Left cardiac atrium (tissue), 4 donors: ENCODE results near the gene KATNBL1. TPM values are rescaled to one million over a fixed set of nuclear protein-coding genes. Genes with fewer than 3 reads are reported as not detected.

Source experiments
- ATAC-seq, 2 donors: fragments of 200-7000 bp; cut with Tn5 transposase; one replicate each; pipeline ENCODE4 v1.9.1; 2020; ENCODE audit warnings: mild to moderate bottlenecking in 2 of 2, moderate library complexity in 2 of 2
- DNase-seq: peaks from one replicate; pipeline ENCODE4 v3.0.0-alpha.2; 2020
- intact Hi-C, 2 donors: fragments of 100-400 bp; cut with DNase I; formaldehyde crosslinking; loops; one replicate each; pipeline versions ENCODE4 v1.14.1 to v1.15.1; 2022 to 2023
- long read RNA-seq: library from polyadenylated mRNA; unstranded; transcript quantifications from one replicate; pipeline ENCODE4 v2.0.0, GENCODE V29; 2021
- total RNA-seq, 2 donors: library from RNA; stranded (reverse); fragmentation: NEBNext Ultra II Directional; extraction: Animal tissue kit (Norgen Biotek cat#: 25700); gene quantifications; one replicate each; pipeline ENCODE4 v1.2.1, GENCODE V29; 2021
- donor health status: DM: no; HTN: yes; CAD: no.
- donor health status: DM: no; HTN: yes; CAD: no; lungs with severe emphysema.
- donor health status: DM: yes; HTN: yes; CAD: no.
- donor health status: Dilated cardiomyopathy.

KATNBL1 gene, protein sequence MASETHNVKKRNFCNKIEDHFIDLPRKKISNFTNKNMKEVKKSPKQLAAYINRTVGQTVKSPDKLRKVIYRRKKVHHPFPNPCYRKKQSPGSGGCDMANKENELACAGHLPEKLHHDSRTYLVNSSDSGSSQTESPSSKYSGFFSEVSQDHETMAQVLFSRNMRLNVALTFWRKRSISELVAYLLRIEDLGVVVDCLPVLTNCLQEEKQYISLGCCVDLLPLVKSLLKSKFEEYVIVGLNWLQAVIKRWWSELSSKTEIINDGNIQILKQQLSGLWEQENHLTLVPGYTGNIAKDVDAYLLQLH
- total RNA-seq = 10 to 100 TPM; 18.9 to 24.8 TPM
- long read RNA-seq, transcript KATNBL1-201 (10 exons, 2,723 nt) = major isoform, 25 of 33 reads
- long read RNA-seq, partial matches to known transcripts = 2 of 33 reads
- long read RNA-seq, other reads (novel, unspliced or antisense) = 5 of 33 reads

- intact Hi-C loops = loop anchor here (1.0 to 5.0 kb wide), 4 partner anchors 97 to 147 kb away; no protein-coding TSS in a partner anchor
- ATAC-seq = peak; percentile 99 to 100
- DNase-seq = peak; percentile 98
Observed at GRCh38 chr15:34209421-34210282, at the start of gene KATNBL1. TSS of gene KATNBL1 (minus strand) at chr15:34210096. CDS start at chr15:34163676, 46,420 bp downstream.

DNA sequence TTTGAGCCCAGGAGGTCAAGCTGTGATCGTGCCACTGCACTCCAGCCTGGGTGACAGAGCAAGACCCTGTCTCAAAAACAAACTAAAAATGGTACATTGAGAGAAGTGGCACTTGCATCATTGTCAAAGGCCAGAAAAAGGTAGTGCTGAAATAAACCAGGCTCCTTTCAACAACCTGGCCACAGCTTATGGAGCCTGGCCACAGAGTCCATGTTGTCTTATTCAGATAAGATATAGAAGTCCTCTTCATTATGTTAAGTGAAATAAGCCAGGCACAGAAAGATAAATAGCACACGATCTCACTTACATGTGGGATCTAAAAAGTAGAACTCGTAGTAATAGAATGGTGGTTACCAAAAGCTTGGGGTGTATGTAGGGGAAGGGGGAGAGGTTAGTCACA lies 49.7 kb upstream of the KATNBL1 start:
- intact Hi-C loops = no loop called here
- ATAC-seq (peak; percentile 78 to 84), DNase-seq (no peak)

GRCh38 chr15:34258151-34258550 lies 48.3 kb upstream of the KATNBL1 start:
- ATAC-seq = no peak
- intact Hi-C loops = no loop called here

GRCh38 chr15:34252545-34252944 lies 42.6 kb upstream of the KATNBL1 start:
- intact Hi-C loops = no loop called here
- DNase-seq = no peak

More at GRCh38 chr15:34258151-34258550, 48.3 kb upstream of the KATNBL1 start:
- no peak for DNase-seq

DNA sequence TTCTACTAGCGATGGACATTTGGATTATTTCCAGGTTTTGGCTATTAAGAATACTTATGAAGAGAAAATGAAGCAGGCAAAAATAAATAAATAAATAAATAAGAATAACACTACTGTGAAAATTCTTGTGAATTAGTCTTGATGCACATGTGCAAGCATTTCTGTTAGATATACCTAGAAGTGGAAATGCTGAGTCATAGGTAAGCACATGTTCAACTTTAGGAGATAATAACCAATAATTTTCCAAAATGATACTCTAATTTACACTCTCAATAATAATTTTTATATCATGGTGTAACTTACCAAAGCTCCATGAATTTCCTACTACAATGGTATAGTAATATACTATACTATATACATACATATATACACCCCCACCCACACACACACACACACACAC lies 38.3 kb upstream of the KATNBL1 start:
- DNase-seq (no peak), ATAC-seq (no peak)
- intact Hi-C loops = no loop called here

More at GRCh38 chr15:34252545-34252944, 42.6 kb upstream of the KATNBL1 start:
- ATAC-seq = no peak

- intact Hi-C loops = no loop called here
- DNase-seq (no peak), ATAC-seq (no peak)
Observed at GRCh38 chr15:34246276-34246976, 36.5 kb upstream of the KATNBL1 start.

DNA sequence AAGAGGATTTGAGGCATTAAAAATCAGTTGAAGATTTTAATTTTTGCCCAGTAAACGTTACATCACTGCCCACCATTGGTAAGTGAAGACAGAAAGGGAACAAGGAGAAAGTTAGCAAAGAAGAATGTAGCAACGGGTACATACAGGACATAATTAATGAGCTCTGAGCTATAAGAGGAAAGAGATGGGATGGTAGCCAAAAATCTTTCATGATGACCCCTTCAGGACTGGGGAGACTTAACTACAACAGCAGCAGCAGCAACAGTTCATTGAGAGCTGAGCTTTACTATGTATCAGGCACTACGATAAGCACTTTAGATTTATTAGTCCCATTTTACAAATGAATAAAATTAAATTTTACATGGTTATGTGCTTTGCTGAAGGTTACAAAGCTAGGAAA lies 33.3 kb upstream of the KATNBL1 start:
- intact Hi-C loops = loop anchor here in 1 of 2 donors (2.0 to 5.0 kb wide), 2 partner anchors 124 to 346 kb away; partner anchors contain the start of gene LPCAT4
- no peak for ATAC-seq
- no peak for DNase-seq

DNA sequence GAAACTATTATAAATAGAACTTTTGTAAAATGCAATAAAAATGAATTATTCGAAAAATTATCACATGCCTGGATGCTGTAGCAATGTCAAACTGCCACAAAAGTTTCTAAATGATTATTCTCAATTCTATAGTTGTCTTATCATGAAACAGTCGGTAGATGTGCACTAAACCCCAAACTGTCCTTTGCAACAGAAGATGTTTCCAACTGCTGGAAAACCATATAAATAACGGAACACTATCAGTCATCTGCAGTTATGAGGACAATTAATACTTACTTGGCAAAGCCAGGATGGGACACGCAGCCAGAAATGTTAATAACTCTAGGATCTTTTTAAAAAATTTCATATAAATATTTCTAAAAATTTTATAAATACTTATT lies 32.4 kb upstream of the KATNBL1 start:
- ATAC-seq (no peak), DNase-seq (no peak)
- intact Hi-C loops = loop anchor here in 1 of 2 donors (2.0 to 5.0 kb wide), 2 partner anchors 125 to 346 kb away; partner anchors contain the start of gene LPCAT4

GRCh38 chr15:34241376-34242330 lies 31.8 kb upstream of the KATNBL1 start:
- intact Hi-C loops = loop anchor here in 1 of 2 donors (2.0 to 5.0 kb wide), 2 partner anchors 126 to 347 kb away; partner anchors contain the start of gene LPCAT4
- DNase-seq = no peak
- no peak for ATAC-seq

DNA sequence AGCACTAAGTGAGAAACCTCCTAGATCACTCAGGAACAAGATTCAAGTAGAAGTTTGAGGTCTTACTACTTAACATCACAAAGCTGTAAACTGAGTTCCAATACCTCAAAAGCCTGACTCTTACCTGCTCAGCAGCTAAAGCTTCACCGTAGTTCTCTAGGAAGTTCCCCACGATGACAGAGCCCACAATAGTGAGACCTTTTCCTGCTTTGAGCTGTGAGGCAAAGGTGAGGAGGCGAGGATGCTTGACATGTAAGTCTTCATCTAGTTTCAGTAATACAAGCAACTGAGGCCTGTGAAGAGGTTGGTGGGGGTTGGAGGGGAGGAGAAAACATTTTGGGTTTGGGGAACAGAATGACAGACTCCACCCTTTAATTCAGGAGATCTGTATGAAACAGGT lies 30.6 kb upstream of the KATNBL1 start:
- ATAC-seq (no peak), DNase-seq (no peak)
- intact Hi-C loops = loop anchor here in 1 of 2 donors (5.0 kb wide), 1 partner anchor 127 kb away; the partner anchor contains the start of gene LPCAT4

- peak in 1 of 2 donors; percentile 73 for ATAC-seq
- DNase-seq = no peak
- intact Hi-C loops = no loop called here
Observed at GRCh38 chr15:34239151-34239808, 29.4 kb upstream of the KATNBL1 start.

GRCh38 chr15:34233614-34234013 lies 23.7 kb upstream of the KATNBL1 start:
- intact Hi-C loops = no loop called here
- DNase-seq (no peak), ATAC-seq (no peak)

- no peak for DNase-seq
- peak; percentile 19 to 23 for ATAC-seq
Observed at GRCh38 chr15:34223904-34224596, 14.2 kb upstream of the KATNBL1 start.

GRCh38 chr15:34217587-34218225 lies 7.8 kb upstream of the KATNBL1 start:
- DNase-seq = no peak
- no peak for ATAC-seq
- intact Hi-C loops = no loop called here

More at GRCh38 chr15:34223904-34224596, 14.2 kb upstream of the KATNBL1 start:
- intact Hi-C loops = loop anchor here in 1 of 2 donors (5.0 kb wide), 1 partner anchor 122 kb away; the partner anchor contains the start of genes EMC7 and PGBD4

- ATAC-seq (no peak), DNase-seq (no peak)
- intact Hi-C loops = no loop called here
Observed at GRCh38 chr15:34216527-34217270, 6.8 kb upstream of the KATNBL1 start.
